HG03521 (cell line): ENCODE results near the gene KIF5C.

ENCODE experiments used
- ATAC-seq: cut with Tn5 transposase; IDR thresholded peaks from one replicate; pipeline ENCODE4 v1.9.1; 2021; ENCODE audit warnings: mild to moderate bottlenecking, moderate library complexity; ENCODE audit not compliant: unreplicated experiment

Gene KIF5C

GRCh38 chr2:149009576-149010461 is 134.8 kb downstream of the KIF5C start:
- no peak for ATAC-seq

GRCh38 chr2:149012545-149012944 is 137.5 kb downstream of the KIF5C start:
- no peak for ATAC-seq

GRCh38 chr2:149015501-149015900 is 140.5 kb downstream of the KIF5C start:
- ATAC-seq: no peak

GRCh38 chr2:149015926-149016563 is 141.0 kb downstream of the KIF5C start:
- ATAC-seq: no peak

- peak; percentile 19 for ATAC-seq
Measured at GRCh38 chr2:149017116-149017985, 142.3 kb downstream of the KIF5C start.

- ATAC-seq: no peak
Measured at GRCh38 chr2:149018981-149019380, 144.0 kb downstream of the KIF5C start.

GRCh38 chr2:149019768-149020167 is 144.7 kb downstream of the KIF5C start:
- ATAC-seq: no peak

GRCh38 chr2:149020432-149020851 is 145.4 kb downstream of the KIF5C start:
- ATAC-seq: peak; percentile 38

GRCh38 chr2:149021271-149021719 is 146.3 kb downstream of the KIF5C start:
- peak; percentile 67 for ATAC-seq

GRCh38 chr2:149021761-149022160 is 146.7 kb downstream of the KIF5C start:
- ATAC-seq: peak; percentile 55

GRCh38 chr2:149023091-149023490 is 148.1 kb downstream of the KIF5C start:
- no peak for ATAC-seq

- no peak for ATAC-seq
Measured at GRCh38 chr2:149027590-149028250, 152.7 kb downstream of the KIF5C start.

- no peak for ATAC-seq
Measured at GRCh38 chr2:149028377-149028776, 153.3 kb downstream of the KIF5C start.

GRCh38 chr2:149028891-149029290 is 153.9 kb downstream of the KIF5C start:
- no peak for ATAC-seq

GRCh38 chr2:149029307-149029965 is 154.4 kb downstream of the KIF5C start:
- ATAC-seq: no peak

- ATAC-seq: no peak
Measured at GRCh38 chr2:149031396-149031795, 156.4 kb downstream of the KIF5C start.

GRCh38 chr2:149033716-149034115 is 158.7 kb downstream of the KIF5C start:
- ATAC-seq: no peak

GRCh38 chr2:149034406-149034805 is 159.4 kb downstream of the KIF5C start:
- ATAC-seq: no peak

GRCh38 chr2:149036507-149037293 is 161.7 kb downstream of the KIF5C start:
- no peak for ATAC-seq
